ENCODE measurements around the gene FBXO17.
"Not testable (repeated sequence)": the region's sequence is repeated elsewhere in the genome, so short reads cannot be mapped to it uniquely, and the experiment has no call there.

The FBXO17 gene

DNA sequence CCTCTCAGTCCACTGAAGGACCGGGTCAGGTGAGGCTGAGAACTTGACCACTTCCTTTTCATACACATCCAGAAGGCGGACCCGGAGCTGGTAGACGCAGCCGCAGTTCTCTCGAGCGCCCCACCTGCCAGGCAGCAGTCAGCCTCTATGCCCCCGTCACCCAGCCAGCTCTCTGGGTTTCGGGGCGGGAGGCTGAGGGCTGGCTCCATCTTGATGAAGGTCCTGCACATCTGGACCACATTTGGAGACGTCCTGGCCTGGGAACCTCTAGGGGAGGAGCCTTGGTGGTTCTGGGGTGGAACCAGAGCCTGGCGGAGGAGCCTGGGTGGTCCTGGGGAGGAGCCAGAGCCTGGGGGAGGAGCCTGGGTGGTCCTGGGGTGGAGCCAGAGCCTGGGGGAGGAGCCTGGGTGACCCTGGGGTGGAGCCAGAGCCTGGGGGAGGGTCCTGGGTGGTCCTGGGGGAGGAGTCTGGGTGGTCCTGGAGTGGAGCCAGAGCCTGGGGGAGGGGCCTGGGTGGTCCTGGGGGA lies 30.5 kb downstream of the FBXO17 start:
- DNase-seq (ENCODE audit: low read depth), result no peak

DNA sequence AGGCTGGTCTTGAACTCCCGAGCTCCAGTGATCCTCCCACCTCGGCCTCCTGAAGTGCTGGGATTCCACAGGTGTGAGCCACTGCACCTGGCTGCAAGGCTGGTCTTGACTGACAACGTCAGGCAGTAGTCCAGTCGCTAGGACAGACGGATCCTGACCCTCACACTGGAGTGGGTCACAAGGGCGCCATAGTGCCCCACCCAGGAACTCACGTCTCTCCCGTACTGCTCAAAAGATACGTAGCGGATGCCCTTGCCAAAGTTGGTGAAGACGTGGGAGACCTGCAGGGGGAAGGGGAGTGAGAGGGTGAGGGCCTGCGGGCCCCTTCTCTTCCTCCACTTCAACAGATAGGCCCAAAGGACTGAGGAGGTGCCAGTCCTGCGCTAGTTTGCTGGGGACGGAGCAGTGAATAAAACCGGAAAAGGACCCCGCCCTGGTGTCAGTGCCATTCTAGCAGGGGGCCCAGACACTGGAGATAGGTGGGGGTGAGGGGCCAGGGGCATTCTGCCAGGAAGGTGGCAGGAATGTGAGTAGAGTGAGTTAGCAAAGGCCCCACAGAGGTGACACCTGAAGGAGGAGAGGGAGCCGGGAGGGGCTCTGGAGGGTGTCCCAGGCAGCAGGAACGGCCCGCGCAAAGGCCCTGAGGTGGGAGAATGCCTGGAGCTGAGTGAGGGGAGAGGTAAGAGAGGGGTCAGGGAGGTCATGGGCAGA lies 32.9 kb downstream of the FBXO17 start:
- no peak for DNase-seq (ENCODE audit: low read depth)

DNA sequence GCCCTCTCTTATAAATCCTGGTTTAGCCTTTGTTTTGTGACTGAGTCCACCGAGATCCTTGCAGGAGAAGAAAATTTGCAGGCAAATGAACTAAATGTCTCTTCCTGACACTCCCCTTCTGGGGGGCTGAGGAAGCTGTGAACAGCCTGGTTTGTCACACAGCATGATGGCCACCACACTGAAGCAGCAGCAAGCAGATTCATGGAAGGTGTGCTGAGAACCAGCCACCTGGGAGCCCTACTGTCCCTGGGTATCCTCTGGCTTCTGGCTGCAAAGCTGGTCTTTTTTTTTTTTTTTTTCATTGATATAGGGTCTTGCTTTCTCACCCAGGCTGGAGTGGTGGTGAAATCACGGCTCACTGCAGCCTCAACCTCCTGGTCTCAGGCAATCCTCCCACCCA lies 33.6 kb downstream of the FBXO17 start:
- DNase-seq (ENCODE audit: low read depth), result no peak

DNA sequence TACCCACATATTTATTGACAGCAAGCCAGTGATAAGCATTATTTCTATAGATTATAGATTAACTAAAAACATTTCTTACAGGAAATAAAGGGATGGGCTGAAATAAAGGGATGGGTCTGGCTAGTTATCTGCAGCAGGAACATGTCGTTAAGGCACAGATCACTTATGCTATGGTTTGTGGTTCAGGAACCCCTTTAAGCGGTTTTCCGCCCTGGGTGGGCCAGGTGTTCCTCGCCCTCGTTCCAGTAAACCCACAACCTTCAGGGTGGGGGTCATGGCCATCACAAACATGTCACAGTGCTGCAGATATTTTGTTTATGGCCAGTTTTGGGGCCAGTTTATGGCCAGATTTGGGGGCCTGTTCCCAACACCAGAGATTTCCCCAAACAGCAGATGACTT lies 34.1 kb downstream of the FBXO17 start:
- not testable (repeated sequence) for DNase-seq (ENCODE audit: low read depth)

DNA sequence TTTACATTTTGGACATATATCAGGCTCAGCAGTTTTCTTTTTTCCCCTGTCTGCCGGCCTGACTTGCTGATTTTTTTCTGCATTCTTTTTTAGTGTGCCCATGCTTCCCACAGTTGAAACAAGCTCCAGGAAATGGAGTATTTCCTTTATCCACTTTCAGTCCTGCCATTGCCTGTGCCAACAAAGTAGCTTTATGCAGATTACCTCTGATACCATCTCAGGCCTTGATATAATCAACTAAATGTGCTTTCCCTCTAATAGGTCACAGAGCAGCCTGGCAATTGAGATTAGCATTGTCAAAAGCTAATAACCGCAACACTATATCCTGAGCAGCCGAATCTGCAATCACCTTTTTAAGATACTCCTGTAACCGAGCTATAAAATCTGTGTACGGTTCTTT lies 35.6 kb downstream of the FBXO17 start:
- DNase-seq (ENCODE audit: low read depth), result no peak

DNA sequence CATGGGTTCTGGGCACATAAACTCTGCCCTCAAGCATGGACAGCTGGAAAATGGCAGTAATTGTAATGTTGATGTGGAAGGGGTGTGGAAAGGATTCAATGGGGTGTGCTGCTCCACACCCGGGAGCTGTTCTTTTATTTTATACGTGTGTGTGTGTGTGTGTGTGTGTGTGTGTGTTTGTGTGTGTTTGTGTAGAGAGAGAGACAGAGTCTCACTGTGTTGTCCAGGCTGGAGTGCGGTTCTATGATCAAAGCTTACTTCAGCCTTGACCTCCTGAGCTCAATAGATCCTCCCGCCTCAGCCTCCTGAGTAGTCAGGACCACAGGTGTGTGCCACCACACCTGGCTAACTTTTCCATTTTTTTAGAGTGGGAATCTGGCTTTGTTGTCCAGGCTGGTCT lies 42.0 kb downstream of the FBXO17 start:
- DNase-seq (ENCODE audit: low read depth), result no peak

DNA sequence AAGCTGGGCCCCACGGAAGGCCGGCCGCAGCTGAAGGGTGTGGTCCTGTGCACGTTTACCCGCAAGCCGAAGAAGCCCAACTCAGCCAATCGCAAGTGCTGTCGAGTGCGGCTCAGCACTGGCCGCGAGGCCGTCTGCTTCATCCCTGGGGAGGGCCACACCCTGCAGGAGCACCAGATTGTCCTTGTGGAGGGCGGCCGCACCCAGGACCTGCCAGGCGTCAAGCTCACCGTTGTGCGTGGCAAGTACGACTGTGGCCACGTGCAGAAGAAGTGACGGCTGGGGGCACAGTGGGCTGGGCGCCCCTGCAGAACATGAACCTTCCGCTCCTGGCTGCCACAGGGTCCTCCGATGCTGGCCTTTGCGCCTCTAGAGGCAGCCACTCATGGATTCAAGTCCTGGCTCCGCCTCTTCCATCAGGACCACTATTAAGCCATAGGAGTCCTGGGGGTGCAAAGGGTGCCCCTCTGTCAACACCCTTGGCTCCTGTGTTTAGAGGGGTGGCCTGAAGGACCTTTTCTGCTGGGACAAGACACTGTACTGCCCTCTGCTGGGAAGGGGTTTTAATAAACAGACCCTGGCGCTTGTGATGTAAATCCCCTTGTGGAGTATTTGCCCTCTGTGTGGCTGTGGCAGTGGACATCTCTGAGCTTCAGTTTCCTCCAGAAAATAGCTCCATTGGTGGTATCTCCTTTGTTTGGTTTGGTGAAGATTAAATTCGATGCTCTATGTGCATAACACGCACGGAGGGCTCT lies 42.9 kb downstream of the FBXO17 start:
- no peak for DNase-seq (ENCODE audit: low read depth)

DNA sequence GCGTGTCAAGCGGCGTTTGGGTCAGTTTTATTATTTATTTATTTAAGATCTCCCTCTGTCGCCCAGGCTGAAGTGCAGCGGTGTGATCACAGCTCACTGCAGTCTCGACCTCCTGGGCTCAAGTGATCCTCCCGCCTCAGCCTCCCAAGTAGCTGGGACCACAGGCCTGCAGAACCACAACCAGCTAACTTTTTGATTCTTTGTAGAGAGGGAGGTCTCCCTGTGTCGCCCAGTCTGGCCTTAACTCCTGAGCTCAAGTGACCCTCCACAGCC lies 44.1 kb downstream of the FBXO17 start:
- DNase-seq (ENCODE audit: low read depth), result no peak

DNA sequence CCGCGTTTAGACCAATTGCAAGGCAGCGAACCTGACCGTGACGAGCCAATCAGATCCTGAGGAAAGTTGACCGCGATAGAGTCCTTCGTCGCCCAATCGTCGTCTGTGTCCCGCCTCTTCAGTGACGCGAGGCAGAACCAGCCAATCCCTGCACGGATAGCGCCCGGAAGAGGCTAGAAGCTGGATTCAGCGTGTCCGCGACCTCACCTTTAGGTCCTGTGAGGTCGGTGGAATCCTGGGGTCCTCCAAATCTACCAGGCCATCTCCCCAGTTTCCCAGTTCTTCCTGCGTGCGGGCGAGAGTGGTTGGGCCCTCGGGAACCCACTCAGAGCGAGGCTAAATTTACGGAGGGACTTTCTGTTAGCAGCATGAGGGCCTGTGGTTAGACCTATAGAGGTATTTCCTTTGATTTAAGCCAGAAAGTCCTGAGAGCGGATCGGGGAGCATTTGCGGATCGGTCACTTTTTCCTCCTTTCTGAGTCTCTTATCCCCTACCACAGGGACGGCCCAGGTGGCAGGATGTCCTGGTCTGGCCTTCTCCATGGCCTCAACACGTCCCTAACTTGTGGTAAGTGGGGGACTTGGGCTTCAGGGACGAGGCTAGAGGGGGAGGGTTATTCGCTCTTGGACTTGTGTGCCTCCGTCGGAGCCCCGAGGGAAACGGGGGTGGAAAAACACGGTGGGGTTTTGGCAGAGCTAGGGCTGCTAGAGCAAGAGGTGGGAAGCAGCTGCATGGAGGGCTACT lies 44.6 kb downstream of the FBXO17 start, which contains the start of gene MRPS12:
Gene MRPS12 (plus strand): TSS at position 169 of the 745 bp plus-strand sequence. CDS start 351 bp downstream, at position 520.
- DNase-seq (ENCODE audit: low read depth), result peak; percentile 97

DNA sequence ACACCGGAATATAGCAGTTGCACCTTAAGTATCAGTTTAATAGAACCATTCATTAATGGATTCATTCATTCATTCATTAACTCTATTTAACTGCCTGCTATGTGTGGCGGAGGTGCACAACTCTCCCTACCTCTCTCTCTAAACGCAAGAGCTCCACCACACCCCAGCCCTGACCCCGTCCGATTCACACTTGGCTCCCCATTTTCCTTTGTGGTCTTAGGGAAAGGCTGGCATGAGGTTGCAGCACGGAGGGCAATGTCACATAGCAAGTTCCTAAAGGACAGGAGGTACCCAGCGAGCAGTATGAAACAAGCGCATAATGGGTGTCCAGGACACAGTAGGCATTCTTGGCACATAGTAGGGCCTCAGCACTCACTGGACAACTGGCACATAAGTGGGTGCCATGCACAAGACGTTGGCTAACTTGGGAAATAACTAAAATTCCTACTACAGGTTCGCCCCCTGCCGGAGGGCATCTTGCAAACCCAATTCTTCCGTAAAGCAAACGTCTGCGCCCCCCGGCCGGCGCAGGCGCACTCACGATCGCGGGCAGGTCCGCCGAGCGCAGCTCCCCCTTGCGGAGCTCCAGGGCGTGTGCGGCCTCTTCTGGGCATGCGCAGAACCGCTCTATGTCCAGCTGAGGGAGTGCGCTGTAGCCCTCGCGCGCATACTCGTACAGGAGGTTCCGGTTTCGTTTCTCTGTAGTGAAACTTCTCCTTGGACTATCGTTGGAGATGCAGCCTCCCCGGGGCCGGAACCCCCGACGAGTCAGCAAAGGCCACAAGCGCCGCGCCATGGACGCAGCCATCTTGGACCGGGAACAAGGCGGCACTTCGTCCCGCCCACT lies 45.4 kb downstream of the FBXO17 start, which contains the start of gene SARS2:
Gene SARS2 (minus strand): TSS at position 835 of the 847 bp plus-strand sequence. CDS start 27 bp downstream, at position 808.
- peak; percentile 88 for DNase-seq (ENCODE audit: low read depth)

DNA sequence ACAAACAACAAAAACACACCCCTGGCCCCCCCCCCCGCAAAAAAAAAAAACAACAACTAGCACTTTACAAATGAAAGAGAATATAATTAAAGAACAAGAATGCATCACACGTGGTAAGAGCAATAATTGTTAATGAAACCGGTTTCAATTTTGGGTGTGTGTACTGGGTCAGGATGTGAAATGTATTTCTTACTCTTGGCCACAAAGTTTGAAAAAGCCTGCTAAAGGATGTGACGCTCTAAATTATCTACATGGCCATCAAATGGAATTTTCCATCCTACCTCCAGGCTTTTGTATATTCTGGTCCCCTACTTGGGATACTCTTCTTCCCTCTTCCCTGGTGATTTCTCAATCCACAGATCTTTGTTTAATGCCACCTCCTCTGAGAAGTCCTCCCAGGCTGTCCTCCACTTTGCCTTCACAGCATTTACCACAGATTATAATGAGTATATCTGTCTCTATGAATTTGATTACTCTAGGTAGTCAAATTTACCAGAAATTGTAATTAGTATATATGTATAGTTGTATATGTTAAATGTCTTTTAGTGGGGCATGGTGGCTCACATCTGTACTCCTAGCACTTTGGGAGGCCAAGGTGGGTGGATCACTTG lies 47.0 kb downstream of the FBXO17 start:
- no peak for DNase-seq (ENCODE audit: low read depth)

DNA sequence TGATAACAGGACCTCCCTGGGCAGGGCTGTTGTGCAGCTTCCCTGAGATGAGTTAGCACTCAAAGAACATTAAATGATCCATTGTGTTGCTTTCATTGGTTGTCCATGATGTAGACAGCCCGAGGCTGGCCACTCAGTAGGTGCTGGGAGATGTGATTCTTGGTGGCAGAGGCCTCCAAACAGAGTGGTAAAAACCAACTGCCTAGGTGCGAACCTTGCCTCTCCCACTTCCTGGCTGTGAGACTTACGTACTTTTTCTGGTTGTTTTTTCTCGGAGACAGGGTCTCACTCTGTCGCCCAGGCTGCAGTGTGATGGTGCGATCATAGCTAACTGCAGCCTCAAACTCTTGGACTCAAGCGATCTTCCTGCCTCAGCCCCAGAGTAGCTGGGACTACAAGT lies 51.2 kb downstream of the FBXO17 start:
- no peak for DNase-seq (ENCODE audit: low read depth)

DNA sequence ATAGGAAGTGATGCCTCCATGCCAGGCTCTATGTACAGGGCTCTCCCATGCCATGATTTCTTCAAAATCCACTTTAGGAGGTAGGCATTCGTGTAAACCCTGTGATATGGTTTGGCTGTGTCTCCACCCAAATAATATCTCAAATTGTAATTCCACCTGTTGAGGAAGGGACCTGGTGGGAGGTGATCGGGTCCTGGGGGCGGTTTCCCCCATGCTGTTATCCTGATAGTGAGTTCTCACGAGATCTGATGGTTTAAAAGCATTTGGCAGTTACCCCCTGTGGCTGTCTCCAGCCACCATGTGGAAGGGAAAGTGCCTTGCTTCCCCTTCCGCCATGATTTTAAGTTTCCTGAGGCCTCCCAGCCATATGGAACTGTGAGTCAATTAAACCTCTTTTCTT lies 53.1 kb downstream of the FBXO17 start:
- no peak for DNase-seq (ENCODE audit: low read depth)

DNA sequence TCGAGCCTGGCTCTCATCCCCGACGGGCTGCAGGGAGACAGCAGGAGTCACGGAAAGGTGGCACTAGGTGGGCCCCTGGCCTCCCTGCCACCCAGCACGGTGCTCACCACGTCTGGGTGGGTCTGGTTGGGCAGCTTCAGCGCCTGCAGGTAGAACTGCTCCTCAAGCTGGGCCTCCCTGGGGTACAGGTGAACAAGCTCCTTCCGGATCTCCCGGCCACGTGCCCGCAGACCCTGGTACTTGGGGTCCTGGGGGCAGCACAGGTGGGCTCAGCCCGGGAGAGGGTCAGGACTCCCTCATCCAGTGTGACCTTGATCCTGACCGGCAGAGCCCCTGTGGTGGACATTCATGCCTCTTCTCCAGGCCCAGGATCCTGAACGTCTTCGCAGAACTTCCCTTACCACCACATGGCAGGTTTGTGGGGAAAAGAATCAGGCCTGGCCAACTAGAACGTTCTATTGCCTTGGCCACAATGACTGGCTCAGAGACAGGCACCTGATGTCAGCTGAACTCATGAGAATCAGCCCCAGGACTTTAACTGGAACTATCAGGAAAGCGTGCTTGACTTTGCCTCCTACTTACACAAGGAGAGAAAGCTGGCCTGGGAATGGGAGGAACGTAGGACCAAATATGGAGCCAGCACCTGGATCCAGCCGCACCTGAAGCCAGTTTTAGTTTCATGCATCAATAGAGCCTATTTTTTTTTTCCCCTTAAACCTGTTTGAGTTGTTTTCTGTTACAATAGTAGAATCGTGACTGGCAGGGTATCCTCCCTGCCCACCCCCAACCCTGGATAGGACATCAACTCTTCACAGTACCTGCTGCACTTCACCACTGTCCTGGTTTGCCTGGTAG lies 53.9 kb downstream of the FBXO17 start:
- DNase-seq (ENCODE audit: low read depth), result no peak

DNA sequence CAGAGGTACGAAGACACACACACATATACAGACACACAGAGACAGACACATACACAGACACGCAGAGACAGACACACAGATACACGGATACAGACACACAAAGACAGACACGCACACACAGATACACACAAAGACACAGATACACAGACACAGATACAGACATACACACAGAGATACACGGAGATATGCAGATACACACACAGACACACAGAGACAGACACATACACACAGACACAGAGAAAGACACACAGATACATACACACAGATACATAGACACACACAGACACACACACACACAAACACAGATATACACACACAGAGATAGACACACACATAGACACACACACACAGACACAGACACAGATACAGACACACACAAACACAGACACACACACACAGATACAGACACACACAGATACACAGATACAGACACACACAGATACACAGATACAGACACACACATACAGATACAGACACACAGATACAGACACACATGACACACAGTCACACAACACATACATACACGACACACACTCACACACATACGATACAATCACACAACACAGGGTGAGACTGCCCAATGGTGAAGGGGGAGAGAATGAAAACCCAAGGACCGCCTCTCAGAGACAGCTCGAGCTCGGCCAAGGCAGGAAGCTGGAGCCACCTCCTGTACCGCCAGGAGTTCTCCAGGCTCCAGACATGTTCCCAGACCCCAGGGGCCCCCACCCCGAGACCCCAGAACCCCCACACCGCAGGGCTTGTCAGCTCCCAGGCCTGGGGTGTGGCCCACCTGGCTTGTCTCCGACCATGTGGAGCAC lies 54.7 kb downstream of the FBXO17 start:
- no peak for DNase-seq (ENCODE audit: low read depth)

DNA sequence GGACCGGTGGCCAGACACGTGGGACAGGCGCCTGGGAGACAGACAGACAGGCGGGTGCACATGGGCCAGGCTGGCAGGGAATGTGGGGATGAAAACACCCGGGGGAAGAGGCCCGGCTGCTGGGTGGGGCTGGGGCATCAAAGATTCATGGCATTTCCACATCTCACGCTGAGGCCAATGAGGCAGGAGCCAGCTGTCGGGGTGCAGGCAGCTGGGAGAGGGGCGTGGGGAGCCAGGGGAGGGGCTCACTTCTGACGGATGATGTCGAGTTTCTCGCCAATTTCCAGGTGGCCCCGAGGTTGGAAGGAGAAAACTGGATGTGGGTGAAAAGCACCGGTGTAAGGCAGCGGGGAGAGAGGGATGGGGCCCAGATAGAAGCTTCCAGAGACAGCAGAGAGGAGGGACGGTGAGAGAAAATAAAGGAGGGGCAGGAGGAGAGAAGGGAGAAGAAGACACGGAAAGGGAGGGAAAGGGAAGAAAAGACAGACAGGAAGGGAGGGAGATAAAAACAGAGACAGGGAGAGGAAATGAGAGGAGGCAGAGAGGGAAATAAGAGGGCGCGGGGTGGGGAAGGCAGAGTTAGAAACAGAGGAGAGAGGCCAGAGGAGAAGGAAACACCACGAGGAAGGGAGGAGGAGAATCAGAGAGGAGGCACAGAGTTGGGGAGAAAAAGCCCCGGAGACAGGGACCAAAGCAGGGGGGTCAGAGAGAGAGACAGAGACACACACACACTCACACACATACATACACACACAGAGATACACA lies 55.5 kb downstream of the FBXO17 start:
- DNase-seq (ENCODE audit: low read depth), result no peak

DNA sequence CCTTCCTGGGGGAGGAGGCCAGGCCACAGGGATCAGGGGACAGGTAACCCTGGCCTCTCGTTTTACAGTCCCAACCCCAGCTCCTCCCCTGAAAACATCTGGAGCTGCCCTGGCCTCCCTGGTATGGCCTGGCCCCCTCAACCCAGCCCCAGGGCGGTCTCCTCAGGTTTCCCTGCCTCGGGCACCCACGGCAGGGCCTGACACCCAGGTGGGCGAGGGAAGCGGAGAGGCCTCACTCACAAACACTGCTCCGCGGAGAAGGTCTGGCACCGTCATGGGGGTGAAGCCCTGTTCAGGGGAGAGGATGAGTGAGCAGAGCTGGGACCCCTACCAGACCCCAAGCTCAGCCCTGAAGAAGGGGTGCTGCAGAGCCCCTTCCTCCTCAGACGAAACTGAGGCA lies 57.0 kb downstream of the FBXO17 start:
- DNase-seq (ENCODE audit: low read depth), result no peak

DNA sequence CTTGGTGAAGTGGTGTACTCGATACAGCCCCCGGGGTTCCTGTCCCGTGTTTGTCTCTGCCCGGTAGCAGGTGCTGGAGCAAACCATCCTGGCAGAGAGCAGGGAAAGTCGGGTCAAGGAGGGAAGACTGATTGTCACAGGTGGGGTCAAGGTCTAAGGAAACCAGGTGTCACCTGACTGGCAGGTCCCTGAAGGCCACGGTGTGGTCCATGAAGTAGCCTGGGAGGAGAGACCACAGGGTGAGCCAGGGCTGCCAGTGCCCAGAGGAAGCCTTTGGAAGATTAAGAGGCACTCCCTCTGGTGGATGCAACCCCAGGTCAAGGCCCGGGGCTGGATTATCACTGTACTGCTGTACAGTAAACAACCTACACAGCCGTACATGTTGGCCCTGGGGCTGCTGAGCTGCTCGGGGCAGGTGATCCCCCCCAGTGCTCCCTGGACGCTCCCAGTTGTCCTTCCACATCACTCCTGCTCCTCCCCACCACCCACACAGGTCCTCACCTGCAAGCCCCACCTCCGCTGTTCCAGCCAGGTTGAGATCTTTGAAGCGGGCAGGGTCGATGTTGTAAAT lies 57.5 kb downstream of the FBXO17 start:
- no peak for DNase-seq (ENCODE audit: low read depth)

All from activated T-cell treated with anti-CD3 and anti-CD28 coated beads for 24 hours (primary cell).